ENCODE results near the gene HBE1. TPM values are rescaled to one million over a fixed set of nuclear protein-coding genes. Genes with fewer than 3 reads are reported as not detected.

The HBE1 gene
- total RNA-seq, 1 experiment from 2014 or later, result not detected

- H3K23ac ChIP-seq (ENCODE audit: insufficient read length, low read depth, low read length), result no peak overlapping the region
- Mint-ChIP-seq H3K9me3 (no peaks in the 10 kb centered on the region), H3K36me3 (ENCODE audit: insufficient read depth in 1 of 3, low read depth in 3 of 3) (no peaks in the 10 kb centered on the region; a peak in 1 of 7 replicates), H3K27ac (no peak overlapping the region), H3K27me3 (ENCODE audit: low read depth) (no peaks in the 10 kb centered on the region; the same call in 1 of the 2 replicates), H3K4me3 (no peak overlapping the region), H3K4me1 (peaks cover 6 to 8% of the 10 kb centered on the region in 2 experiments)
- WGBS (ENCODE audit: extremely low coverage, insufficient read length, low lambda C conversion rate), result no CpG with 5 or more reads among the region's 4 CpGs
- H3K14ac ChIP-seq (ENCODE audit: insufficient read depth, low read length), result no peak overlapping the region
- H4K5ac ChIP-seq (ENCODE audit: insufficient read length, low read depth, low read length), result no peak overlapping the region
- H3K9ac ChIP-seq (ENCODE audit: extremely low read depth, insufficient read length, low read length), result no peak overlapping the region
- H2AK5ac ChIP-seq (ENCODE audit: insufficient read length, low read length), result no peak overlapping the region
- H2BK5ac ChIP-seq (ENCODE audit: insufficient read length, low read length), result no peak overlapping the region
- no peak overlapping the region for H2AFZ ChIP-seq (ENCODE audit: low read length)
- no peak overlapping the region for H2BK120ac ChIP-seq (ENCODE audit: low read depth, low read length, poor library complexity, severe bottlenecking)
- no peaks in the 10 kb centered on the region for H4K20me1 ChIP-seq (ENCODE audit: control insufficient read depth, insufficient read depth, insufficient read length)
- H3K79me1 ChIP-seq (ENCODE audit: insufficient read depth, low read depth, low read length, poor library complexity, severe bottlenecking), result no peaks in the 10 kb centered on the region
- H4K8ac ChIP-seq (replicated peaks; ENCODE audit: insufficient read length, low read depth, low read length), result no peak overlapping the region
- no peak overlapping the region for H3K18ac ChIP-seq (ENCODE audit: insufficient read length, low read depth, low read length)
- H3K23me2 ChIP-seq (ENCODE audit: insufficient read length, low read depth, low read length, poor library complexity, severe bottlenecking), result no peaks in the 10 kb centered on the region
- H3K27me3 ChIP-seq (ENCODE audit: insufficient read depth, low read length), result no peaks in the 10 kb centered on the region
- H3K9me3 ChIP-seq (ENCODE audit: control insufficient read depth, low read depth, low read length), result no peaks in the 10 kb centered on the region
- no peak overlapping the region for H3K4me2 ChIP-seq (ENCODE audit: insufficient read depth, insufficient read length, low read length)
- no peak overlapping the region for H2BK20ac ChIP-seq (ENCODE audit: low read depth, low read length, poor library complexity, severe bottlenecking)
- no peaks in the 10 kb centered on the region for H3K79me2 ChIP-seq (ENCODE audit: insufficient read depth, low read length)
- no peak for TF ChIP-seq CTCF (conservative IDR thresholded peaks at IDR 0.05)
- H2BK15ac ChIP-seq (ENCODE audit: low read depth, low read length), result no peak overlapping the region
- no peak overlapping the region for H3K27ac ChIP-seq (ENCODE audit: insufficient read length, low read depth, low read length)
- H3K4ac ChIP-seq (ENCODE audit: low read depth, low read length), result no peak overlapping the region
- H4K91ac ChIP-seq (ENCODE audit: insufficient read length, low read depth, low read length), result no peak overlapping the region
- H3T11ph ChIP-seq (ENCODE audit: low read length), result no peak overlapping the region
- no peak overlapping the region for H3K56ac ChIP-seq (ENCODE audit: insufficient read length, low read depth, low read length)
- no peak for DNase-seq
- no peak overlapping the region for H2BK12ac ChIP-seq (ENCODE audit: insufficient read length, low read depth, low read length)
- no peaks in the 10 kb centered on the region for H3K4me1 ChIP-seq (ENCODE audit: insufficient read depth, low read length)
These were observed 9.8 kb upstream of the HBE1 start for GRCh38 chr11:5279471-5280090.

Measured in H9 (cell line).